ENCODE results near the gene TEX29.

Gene TEX29

GRCh38 chr13:111292710-111293485 is 27.5 kb upstream of the TEX29 start:
- Histone ChIP-seq H3K4me3 (replicated peaks; ENCODE audit: low read depth, low read length) (no peak overlapping the region), H3K36me3 (ENCODE audit: control insufficient read depth, insufficient read depth, low read length) (peaks cover 30% of the 10 kb centered on the region), H3K27me3 (replicated peaks; ENCODE audit: control insufficient read depth, insufficient read depth, low read length) (no peaks in the 10 kb centered on the region)
- TF ChIP-seq, protein P1, sequence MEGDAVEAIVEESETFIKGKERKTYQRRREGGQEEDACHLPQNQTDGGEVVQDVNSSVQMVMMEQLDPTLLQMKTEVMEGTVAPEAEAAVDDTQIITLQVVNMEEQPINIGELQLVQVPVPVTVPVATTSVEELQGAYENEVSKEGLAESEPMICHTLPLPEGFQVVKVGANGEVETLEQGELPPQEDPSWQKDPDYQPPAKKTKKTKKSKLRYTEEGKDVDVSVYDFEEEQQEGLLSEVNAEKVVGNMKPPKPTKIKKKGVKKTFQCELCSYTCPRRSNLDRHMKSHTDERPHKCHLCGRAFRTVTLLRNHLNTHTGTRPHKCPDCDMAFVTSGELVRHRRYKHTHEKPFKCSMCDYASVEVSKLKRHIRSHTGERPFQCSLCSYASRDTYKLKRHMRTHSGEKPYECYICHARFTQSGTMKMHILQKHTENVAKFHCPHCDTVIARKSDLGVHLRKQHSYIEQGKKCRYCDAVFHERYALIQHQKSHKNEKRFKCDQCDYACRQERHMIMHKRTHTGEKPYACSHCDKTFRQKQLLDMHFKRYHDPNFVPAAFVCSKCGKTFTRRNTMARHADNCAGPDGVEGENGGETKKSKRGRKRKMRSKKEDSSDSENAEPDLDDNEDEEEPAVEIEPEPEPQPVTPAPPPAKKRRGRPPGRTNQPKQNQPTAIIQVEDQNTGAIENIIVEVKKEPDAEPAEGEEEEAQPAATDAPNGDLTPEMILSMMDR (IDR thresholded peaks at IDR 0.05; ENCODE audit: insufficient read depth, low read length, poor library complexity, severe bottlenecking), result no peak
- no peak for DNase-seq (ENCODE audit: extremely low read depth, insufficient read length)

GRCh38 chr13:111295886-111296285 is 24.6 kb upstream of the TEX29 start:
- peaks cover 27% of the 10 kb centered on the region for H3K36me3 ChIP-seq (ENCODE audit: control insufficient read depth, insufficient read depth, low read length)
- no peaks in the 10 kb centered on the region for H3K27me3 ChIP-seq (replicated peaks; ENCODE audit: control insufficient read depth, insufficient read depth, low read length)
- no peak overlapping the region for H3K4me3 ChIP-seq (replicated peaks; ENCODE audit: low read depth, low read length)
- no peak for DNase-seq (ENCODE audit: extremely low read depth, insufficient read length)
- TF ChIP-seq, protein P1 (IDR thresholded peaks at IDR 0.05; ENCODE audit: insufficient read depth, low read length, poor library complexity, severe bottlenecking), result no peak

- H3K4me3 ChIP-seq (replicated peaks; ENCODE audit: low read depth, low read length), result no peak overlapping the region
- peaks cover 25% of the 10 kb centered on the region for H3K36me3 ChIP-seq (ENCODE audit: control insufficient read depth, insufficient read depth, low read length)
- TF ChIP-seq, protein P1 (IDR thresholded peaks at IDR 0.05; ENCODE audit: insufficient read depth, low read length, poor library complexity, severe bottlenecking), result no peak
- DNase-seq (ENCODE audit: extremely low read depth, insufficient read length), result no peak
- no peaks in the 10 kb centered on the region for H3K27me3 ChIP-seq (replicated peaks; ENCODE audit: control insufficient read depth, insufficient read depth, low read length)
Observed at GRCh38 chr13:111296417-111296816, 24.0 kb upstream of the TEX29 start.

DNA sequence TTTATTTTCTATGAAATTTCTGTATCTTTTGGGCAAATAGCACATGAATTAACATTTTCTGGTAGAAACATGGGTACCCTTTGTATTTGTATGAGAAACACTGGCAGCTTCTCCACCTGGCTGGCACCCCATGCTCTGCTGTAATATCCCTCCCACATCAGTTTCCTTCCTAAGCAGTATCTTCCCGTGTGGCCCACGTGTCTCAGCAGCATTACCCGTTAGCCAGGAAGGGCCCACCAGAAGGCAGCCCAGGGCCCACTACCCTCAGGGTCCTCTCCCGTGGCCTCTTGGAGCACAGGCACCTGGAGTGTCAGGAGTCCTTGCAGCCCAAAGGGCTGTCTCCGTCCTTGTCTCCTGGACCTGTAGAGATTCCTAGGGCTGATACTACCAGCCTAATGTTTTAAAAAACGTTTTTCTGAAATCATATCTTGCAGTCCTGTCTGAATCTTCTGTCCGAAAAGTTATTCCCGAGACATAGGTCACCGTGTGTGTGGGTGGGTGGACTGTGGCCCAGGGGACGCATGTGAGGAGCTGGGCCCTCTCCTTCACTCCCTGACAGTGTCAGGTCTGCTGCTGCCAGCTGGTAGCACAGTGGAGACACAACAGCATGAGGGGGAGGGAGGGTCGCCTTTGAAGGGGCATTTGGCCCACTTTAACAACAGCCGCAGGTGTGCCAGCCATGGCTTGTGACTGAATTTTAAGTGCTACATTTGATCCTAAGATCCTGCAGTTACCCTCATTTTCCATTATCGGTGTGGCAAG is 22.0 kb upstream of the TEX29 start:
- Histone ChIP-seq H3K36me3 (ENCODE audit: control insufficient read depth, insufficient read depth, low read length) (peaks cover 28% of the 10 kb centered on the region), H3K4me3 (replicated peaks; ENCODE audit: low read depth, low read length) (no peak overlapping the region), H3K27me3 (replicated peaks; ENCODE audit: control insufficient read depth, insufficient read depth, low read length) (no peaks in the 10 kb centered on the region)
- TF ChIP-seq, protein P1 (IDR thresholded peaks at IDR 0.05; ENCODE audit: insufficient read depth, low read length, poor library complexity, severe bottlenecking), result no peak
- no peak for DNase-seq (ENCODE audit: extremely low read depth, insufficient read length)

GRCh38 chr13:111302045-111302726 is 18.3 kb upstream of the TEX29 start:
- Histone ChIP-seq H3K4me3 (replicated peaks; ENCODE audit: low read depth, low read length) (no peak overlapping the region), H3K36me3 (ENCODE audit: control insufficient read depth, insufficient read depth, low read length) (peaks cover 35% of the 10 kb centered on the region), H3K27me3 (replicated peaks; ENCODE audit: control insufficient read depth, insufficient read depth, low read length) (no peaks in the 10 kb centered on the region)
- DNase-seq (ENCODE audit: extremely low read depth, insufficient read length), result no peak
- TF ChIP-seq, protein P1 (IDR thresholded peaks at IDR 0.05; ENCODE audit: insufficient read depth, low read length, poor library complexity, severe bottlenecking), result no peak

All from GM06990 (cell line).